GM12892 (cell line): ENCODE measurements around the gene GNB3.

Experiments used
- DNase-seq: peaks from one replicate; pipeline ENCODE4 v3.0.0; 2011; ENCODE audit not compliant: insufficient read length
- FAIRE-seq: peaks from 2 replicates; lab custom pipeline; 2011; peaks lifted over from hg19 to GRCh38; lab: Jason Lieb, UNC
- POLR2A ChIP-seq: IDR thresholded peaks from 2 replicates; pipeline ENCODE4 v1.6.1; 2011; ENCODE audit warnings: low read depth, low read length, control low read depth
- POLR2AphosphoS5 ChIP-seq: IDR thresholded peaks from 2 replicates; pipeline ENCODE4 v1.6.1; 2011; ENCODE audit warnings: low read depth, low read length, control low read depth
- TAF1 ChIP-seq: IDR thresholded peaks from 2 replicates; pipeline ENCODE4 v1.6.1; 2011; ENCODE audit warnings: low read depth, mild to moderate bottlenecking, control low read depth, low read length, borderline replicate concordance

Gene GNB3

GRCh38 chr12:6817662-6818157, 23.0 kb upstream of the GNB3 start:
- DNase-seq (no peak), FAIRE-seq (no peak)
- no peak for TF ChIP-seq POLR2AphosphoS5
- no peak for TF ChIP-seq TAF1
- TF ChIP-seq POLR2A: no peak

GRCh38 chr12:6818222-6818621, 22.5 kb upstream of the GNB3 start:
- FAIRE-seq: no peak
- no peak for TF ChIP-seq POLR2AphosphoS5
- no peak for TF ChIP-seq TAF1
- TF ChIP-seq POLR2A: no peak

GRCh38 chr12:6818645-6819044, 22.1 kb upstream of the GNB3 start:
- TF ChIP-seq POLR2AphosphoS5 (no peak), POLR2A (no peak)
- no peak for FAIRE-seq

More at GRCh38 chr12:6818222-6818621, 22.5 kb upstream of the GNB3 start:
- no peak for DNase-seq

GRCh38 chr12:6819106-6820030, 21.4 kb upstream of the GNB3 start:
- no peak for DNase-seq
- FAIRE-seq: no peak
- no peak for TF ChIP-seq TAF1

More at GRCh38 chr12:6818645-6819044, 22.1 kb upstream of the GNB3 start:
- no peak for DNase-seq

- DNase-seq: no peak
- FAIRE-seq: no peak
- no peak for TF ChIP-seq POLR2AphosphoS5
- TF ChIP-seq TAF1: no peak
- TF ChIP-seq POLR2A: no peak
These were observed 20.6 kb upstream of the GNB3 start for GRCh38 chr12:6820166-6820565.

GRCh38 chr12:6821591-6822425, 18.9 kb upstream of the GNB3 start, which contains the start of gene GPR162:
Gene GPR162, plus strand, starts transcription at chr12:6821821. Its CDS starts 2,078 bp downstream, at chr12:6823899.
- FAIRE-seq: no peak
- no peak for TF ChIP-seq POLR2A
- DNase-seq: peak; percentile 10

GRCh38 chr12:6822426-6823135, 18.1 kb upstream of the GNB3 start:
- DNase-seq (no peak), FAIRE-seq (no peak)
- no peak for TF ChIP-seq POLR2AphosphoS5
- no peak for TF ChIP-seq POLR2A
- no peak for TF ChIP-seq TAF1

GRCh38 chr12:6823182-6824084, 17.3 kb upstream of the GNB3 start:
- FAIRE-seq (no peak), DNase-seq (peak; percentile 11)
- TF ChIP-seq POLR2AphosphoS5 (no peak), POLR2A (no peak), TAF1 (no peak)

GRCh38 chr12:6824085-6824775, 16.5 kb upstream of the GNB3 start:
- FAIRE-seq (no peak), DNase-seq (no peak)
- no peak for TF ChIP-seq TAF1
- no peak for TF ChIP-seq POLR2A
- no peak for TF ChIP-seq POLR2AphosphoS5

GRCh38 chr12:6824901-6825381, 15.8 kb upstream of the GNB3 start:
- FAIRE-seq (no peak), DNase-seq (no peak)
- TF ChIP-seq POLR2AphosphoS5 (no peak), POLR2A (no peak), TAF1 (no peak)
